ENCODE results near the gene EHD1.

EHD1 gene

DNA sequence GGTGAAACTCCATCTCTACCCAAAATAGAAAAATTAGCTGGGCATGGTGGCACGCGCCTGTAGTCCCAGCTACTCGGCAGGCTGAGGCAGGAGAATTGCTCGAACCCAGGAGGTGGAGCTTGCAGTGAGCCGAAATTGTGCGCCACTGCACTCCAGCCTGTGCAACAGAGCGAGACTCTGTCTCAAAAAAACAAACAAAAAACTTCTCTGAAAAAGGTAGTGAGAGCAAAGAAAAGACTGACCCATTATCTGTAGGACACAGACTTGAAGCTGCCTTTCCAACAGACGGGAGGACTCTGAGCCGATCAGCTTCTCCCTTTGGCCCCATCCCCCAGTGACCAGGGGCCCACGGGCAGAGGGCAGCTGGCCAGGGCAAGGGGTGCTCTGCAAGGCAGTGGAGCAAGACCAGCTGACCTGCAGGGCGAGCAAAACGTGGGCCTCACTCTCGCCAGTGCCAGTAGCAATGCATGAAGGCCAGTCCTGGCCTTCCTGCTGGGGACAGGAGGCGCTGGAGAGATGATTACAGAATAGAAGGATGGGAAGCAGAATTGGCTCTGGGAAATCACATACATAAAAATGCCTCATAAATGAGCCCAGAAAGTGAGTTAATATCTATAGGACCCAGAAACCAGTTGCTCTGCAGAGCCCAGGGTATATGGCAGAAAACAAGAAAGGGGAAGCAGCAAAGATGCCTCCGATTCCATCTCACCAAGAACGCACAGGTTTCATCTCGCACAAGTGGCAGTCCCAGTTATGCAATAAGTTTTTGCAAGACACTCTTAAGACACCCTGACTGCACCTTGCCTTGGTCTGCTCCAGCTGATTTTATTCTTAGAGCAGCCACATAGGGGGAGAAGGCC is 2.8 kb downstream of the EHD1 start:
- peak overlapping the region; percentile 95 for H3K4me3 ChIP-seq (ENCODE audit: insufficient read depth, low read depth, low read length, poor library complexity, severe bottlenecking)
- no peaks in the 10 kb centered on the region for H3K27me3 ChIP-seq (replicated peaks; ENCODE audit: control insufficient read depth, insufficient read depth, low read length, poor library complexity, severe bottlenecking)
- H3K36me3 ChIP-seq (ENCODE audit: control insufficient read depth, insufficient read depth, low read length), result peaks cover 31% of the 10 kb centered on the region
- H3K27ac ChIP-seq (ENCODE audit: insufficient read depth, low read length, poor library complexity, severe bottlenecking), result peak overlapping the region; percentile 85
- DNase-seq, result no peak
- H3K9me3 ChIP-seq (ENCODE audit: control insufficient read depth, low read length), result no peaks in the 10 kb centered on the region
- peaks cover 66% of the 10 kb centered on the region for H3K4me1 ChIP-seq (ENCODE audit: control insufficient read depth, insufficient read depth, low read length, poor library complexity, severe bottlenecking)

GRCh38 chr11:64874308-64875240 is 3.8 kb downstream of the EHD1 start:
- peaks cover 66% of the 10 kb centered on the region for H3K4me1 ChIP-seq (ENCODE audit: control insufficient read depth, insufficient read depth, low read length, poor library complexity, severe bottlenecking)
- no peaks in the 10 kb centered on the region for H3K9me3 ChIP-seq (ENCODE audit: control insufficient read depth, low read length)
- H3K36me3 ChIP-seq (ENCODE audit: control insufficient read depth, insufficient read depth, low read length), result peaks cover 33% of the 10 kb centered on the region
- peak overlapping the region; percentile 40 for H3K27ac ChIP-seq (ENCODE audit: insufficient read depth, low read length, poor library complexity, severe bottlenecking)
- peak overlapping the region; percentile 3 for H3K4me3 ChIP-seq (ENCODE audit: insufficient read depth, low read depth, low read length, poor library complexity, severe bottlenecking)
- no peaks in the 10 kb centered on the region for H3K27me3 ChIP-seq (replicated peaks; ENCODE audit: control insufficient read depth, insufficient read depth, low read length, poor library complexity, severe bottlenecking)
- DNase-seq, result peak in 2 of 3 donors; percentile 52 to 64

- Histone ChIP-seq H3K36me3 (ENCODE audit: control insufficient read depth, insufficient read depth, low read length) (peaks cover 33% of the 10 kb centered on the region), H3K27ac (ENCODE audit: insufficient read depth, low read length, poor library complexity, severe bottlenecking) (peak overlapping the region; percentile 74), H3K9me3 (ENCODE audit: control insufficient read depth, low read length) (no peaks in the 10 kb centered on the region), H3K4me3 (ENCODE audit: insufficient read depth, low read depth, low read length, poor library complexity, severe bottlenecking) (no peak overlapping the region), H3K27me3 (replicated peaks; ENCODE audit: control insufficient read depth, insufficient read depth, low read length, poor library complexity, severe bottlenecking) (no peaks in the 10 kb centered on the region), H3K4me1 (ENCODE audit: control insufficient read depth, insufficient read depth, low read length, poor library complexity, severe bottlenecking) (peaks cover 75% of the 10 kb centered on the region)
- no peak for DNase-seq
Measured at GRCh38 chr11:64872790-64873488, 5.5 kb downstream of the EHD1 start.

DNA sequence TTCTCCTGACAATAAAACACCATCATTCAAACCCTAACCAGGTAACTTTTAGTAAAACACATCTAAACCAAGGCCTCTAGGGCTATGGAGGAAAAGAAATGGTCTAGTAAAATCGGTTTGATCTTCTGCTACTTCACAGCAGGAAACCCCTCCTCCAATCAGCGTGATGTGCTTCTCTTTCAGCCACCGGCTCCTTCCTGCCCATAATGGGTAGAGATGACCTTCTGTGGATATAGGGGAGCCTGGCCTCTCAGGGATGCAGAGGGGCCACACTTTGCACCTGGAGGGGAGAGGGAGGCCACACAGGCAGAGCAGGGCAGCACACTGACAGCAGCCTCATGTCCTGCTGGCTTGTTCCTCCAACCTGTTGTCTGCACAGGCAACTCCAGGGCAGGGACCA is 6.9 kb downstream of the EHD1 start:
- Histone ChIP-seq H3K4me3 (ENCODE audit: insufficient read depth, low read depth, low read length, poor library complexity, severe bottlenecking) (peak overlapping the region; percentile 52), H3K27ac (ENCODE audit: insufficient read depth, low read length, poor library complexity, severe bottlenecking) (peak overlapping the region; percentile 74), H3K27me3 (replicated peaks; ENCODE audit: control insufficient read depth, insufficient read depth, low read length, poor library complexity, severe bottlenecking) (no peaks in the 10 kb centered on the region), H3K36me3 (ENCODE audit: control insufficient read depth, insufficient read depth, low read length) (peaks cover 38% of the 10 kb centered on the region), H3K9me3 (ENCODE audit: control insufficient read depth, low read length) (no peaks in the 10 kb centered on the region), H3K4me1 (ENCODE audit: control insufficient read depth, insufficient read depth, low read length, poor library complexity, severe bottlenecking) (peaks cover 83% of the 10 kb centered on the region)
- DNase-seq, result no peak

GRCh38 chr11:64870893-64871466 is 7.4 kb downstream of the EHD1 start:
- Histone ChIP-seq H3K9me3 (ENCODE audit: control insufficient read depth, low read length) (no peaks in the 10 kb centered on the region), H3K4me1 (ENCODE audit: control insufficient read depth, insufficient read depth, low read length, poor library complexity, severe bottlenecking) (peaks cover 83% of the 10 kb centered on the region), H3K27ac (ENCODE audit: insufficient read depth, low read length, poor library complexity, severe bottlenecking) (peak overlapping the region; percentile 74), H3K27me3 (replicated peaks; ENCODE audit: control insufficient read depth, insufficient read depth, low read length, poor library complexity, severe bottlenecking) (no peaks in the 10 kb centered on the region), H3K36me3 (ENCODE audit: control insufficient read depth, insufficient read depth, low read length) (peaks cover 38% of the 10 kb centered on the region), H3K4me3 (ENCODE audit: insufficient read depth, low read depth, low read length, poor library complexity, severe bottlenecking) (peak overlapping the region; percentile 52)
- DNase-seq, result no peak

DNA sequence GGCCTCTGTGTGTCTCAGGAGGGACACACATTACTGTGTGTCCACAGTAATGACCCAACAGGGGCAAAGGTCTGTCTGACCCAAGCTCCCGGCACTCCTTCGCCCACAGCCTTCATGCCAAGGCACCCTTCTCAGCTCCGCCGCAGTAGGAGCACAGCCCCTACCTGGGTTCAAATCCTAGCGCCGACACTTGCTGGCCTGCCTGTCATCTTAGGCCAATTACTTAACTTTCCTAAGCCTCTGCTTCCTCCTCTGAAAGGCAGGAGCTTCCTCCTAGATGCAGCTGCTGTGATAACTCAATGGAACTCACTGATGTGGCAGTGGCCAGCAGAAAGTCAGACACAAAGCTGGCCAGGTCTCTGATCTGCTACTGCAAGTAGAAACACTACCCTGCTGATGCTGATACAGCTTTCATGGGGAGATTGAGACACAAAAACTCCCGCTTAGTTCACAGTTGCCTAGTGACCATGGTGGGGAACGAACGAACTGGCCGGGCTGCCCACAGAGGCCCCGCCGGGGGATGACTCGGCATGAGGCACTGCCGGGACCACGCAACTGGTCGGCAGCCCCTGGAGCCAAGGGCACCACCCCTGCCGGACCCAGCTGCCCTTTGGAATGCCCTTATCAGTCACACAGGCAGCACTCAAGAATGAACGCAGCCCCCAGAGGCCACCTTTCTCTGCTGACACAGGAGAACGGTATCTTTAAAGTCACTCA is 8.1 kb downstream of the EHD1 start:
- peak overlapping the region; percentile 74 for H3K27ac ChIP-seq (ENCODE audit: insufficient read depth, low read length, poor library complexity, severe bottlenecking)
- H3K9me3 ChIP-seq (ENCODE audit: control insufficient read depth, low read length), result no peaks in the 10 kb centered on the region
- H3K27me3 ChIP-seq (replicated peaks; ENCODE audit: control insufficient read depth, insufficient read depth, low read length, poor library complexity, severe bottlenecking), result no peaks in the 10 kb centered on the region
- H3K4me1 ChIP-seq (ENCODE audit: control insufficient read depth, insufficient read depth, low read length, poor library complexity, severe bottlenecking), result peaks cover 85% of the 10 kb centered on the region
- peaks cover 38% of the 10 kb centered on the region for H3K36me3 ChIP-seq (ENCODE audit: control insufficient read depth, insufficient read depth, low read length)
- no peak for DNase-seq
- peak overlapping the region; percentile 52 for H3K4me3 ChIP-seq (ENCODE audit: insufficient read depth, low read depth, low read length, poor library complexity, severe bottlenecking)

DNA sequence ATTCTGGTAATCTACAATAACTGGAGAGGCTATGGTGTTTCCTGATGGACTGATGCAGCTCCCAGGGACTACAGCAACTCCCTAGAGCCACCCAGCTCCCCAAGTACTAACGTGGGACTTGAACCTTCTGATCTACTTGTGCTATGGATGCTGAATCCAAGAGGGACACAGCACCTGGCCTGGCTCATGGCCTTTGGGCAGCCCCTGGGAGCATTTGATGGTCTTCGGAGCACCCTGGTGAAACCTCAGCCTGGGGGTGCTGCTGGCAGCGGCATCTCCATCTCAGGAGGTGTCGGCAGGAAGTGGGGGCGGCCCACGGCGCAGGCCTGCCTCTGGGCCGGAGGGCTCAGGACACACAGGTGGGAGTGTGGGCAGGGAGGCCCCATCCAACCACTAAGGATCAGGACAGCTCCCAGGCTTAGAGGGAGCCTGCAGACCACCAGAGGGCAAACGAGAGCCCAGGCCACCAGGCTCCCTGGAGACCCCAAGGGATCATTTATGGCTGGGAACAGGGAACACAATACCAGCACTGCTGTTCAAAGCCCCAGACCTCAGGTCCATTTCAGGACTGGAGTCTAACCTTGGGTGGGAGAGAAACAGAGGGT is 8.7 kb downstream of the EHD1 start:
- no peaks in the 10 kb centered on the region for H3K27me3 ChIP-seq (replicated peaks; ENCODE audit: control insufficient read depth, insufficient read depth, low read length, poor library complexity, severe bottlenecking)
- H3K4me3 ChIP-seq (ENCODE audit: insufficient read depth, low read depth, low read length, poor library complexity, severe bottlenecking), result peak overlapping the region; percentile 52
- peaks cover 37% of the 10 kb centered on the region for H3K36me3 ChIP-seq (ENCODE audit: control insufficient read depth, insufficient read depth, low read length)
- no peaks in the 10 kb centered on the region for H3K9me3 ChIP-seq (ENCODE audit: control insufficient read depth, low read length)
- peaks cover 86% of the 10 kb centered on the region for H3K4me1 ChIP-seq (ENCODE audit: control insufficient read depth, insufficient read depth, low read length, poor library complexity, severe bottlenecking)
- H3K27ac ChIP-seq (ENCODE audit: insufficient read depth, low read length, poor library complexity, severe bottlenecking), result peak overlapping the region; percentile 74
- no peak for DNase-seq

DNA sequence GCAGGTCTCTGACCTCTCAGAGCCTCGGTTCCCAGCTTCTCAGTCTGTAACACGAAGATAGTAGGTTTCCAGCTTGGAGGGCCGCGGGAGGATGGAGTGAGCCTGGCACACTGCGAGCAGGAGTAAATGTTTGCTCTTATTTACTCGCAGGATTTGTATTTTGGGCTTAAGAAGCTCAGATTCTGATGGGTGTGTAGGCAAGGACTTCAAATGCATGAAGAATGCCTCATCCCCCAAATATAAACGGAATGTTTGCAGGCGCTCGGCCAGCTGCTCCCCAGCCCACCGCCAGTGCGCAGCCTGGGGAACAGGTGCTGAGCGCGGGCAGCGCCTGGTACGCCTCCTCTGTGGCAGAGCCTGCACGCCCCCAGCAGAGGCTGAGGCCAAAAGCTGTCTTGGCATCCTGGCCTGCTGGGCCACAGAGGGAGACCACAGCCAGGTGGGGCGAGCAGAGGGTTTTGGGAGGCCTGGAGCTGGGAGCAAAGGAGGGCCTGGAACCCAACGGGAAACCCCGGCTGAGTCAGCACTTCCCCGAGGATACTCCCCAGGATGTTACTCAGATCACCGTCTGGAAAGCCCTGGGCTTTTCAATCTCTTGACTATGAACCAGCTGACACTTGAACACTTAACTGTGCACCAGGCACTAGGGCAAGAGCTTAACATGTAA is 9.4 kb downstream of the EHD1 start:
- peaks cover 31% of the 10 kb centered on the region for H3K36me3 ChIP-seq (ENCODE audit: control insufficient read depth, insufficient read depth, low read length)
- DNase-seq, result peak; percentile 53 to 55 (median 55)

More for the DNA sequence above, 9.4 kb downstream of the EHD1 start:
- Histone ChIP-seq H3K27me3 (replicated peaks; ENCODE audit: control insufficient read depth, insufficient read depth, low read length, poor library complexity, severe bottlenecking) (no peaks in the 10 kb centered on the region), H3K4me1 (ENCODE audit: control insufficient read depth, insufficient read depth, low read length, poor library complexity, severe bottlenecking) (peaks cover 89% of the 10 kb centered on the region), H3K4me3 (ENCODE audit: insufficient read depth, low read depth, low read length, poor library complexity, severe bottlenecking) (peak overlapping the region; percentile 52), H3K27ac (ENCODE audit: insufficient read depth, low read length, poor library complexity, severe bottlenecking) (peak overlapping the region; percentile 74), H3K9me3 (ENCODE audit: control insufficient read depth, low read length) (no peaks in the 10 kb centered on the region)

Data from effector memory CD4-positive, alpha-beta T cell (primary cell).